NK-92 (cell line): ENCODE data around the gene ROBO1.
"Not testable (repeated sequence)": the region's sequence is repeated elsewhere in the genome, so short reads cannot be mapped to it uniquely, and the experiment has no call there.

Experiments
- DNase-seq: peaks from one replicate; lab custom pipeline; 2025; ENCODE audit not compliant: unreplicated experiment; lab: John Stamatoyannopoulos, UW

The ROBO1 gene

DNA sequence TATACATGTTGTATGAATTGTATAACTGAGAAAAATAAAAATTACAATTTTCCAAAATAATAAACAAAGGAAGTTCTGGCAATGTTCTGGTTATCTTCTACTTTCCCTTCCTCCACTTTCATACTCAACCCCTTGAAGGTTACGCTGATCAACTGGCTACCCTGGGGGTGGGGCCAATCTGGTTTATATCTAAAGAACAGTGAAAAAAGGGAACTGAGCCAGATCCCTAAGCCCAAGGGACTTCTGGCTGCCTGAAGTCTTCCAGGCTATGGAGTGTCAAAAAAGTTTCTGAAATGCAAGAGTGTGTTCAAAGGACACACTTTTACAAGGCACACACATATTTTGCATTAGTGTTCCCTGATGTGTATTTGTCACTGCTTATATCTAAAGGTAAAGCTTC is 591.9 kb downstream of the ROBO1 start:
- no peak for DNase-seq

- DNase-seq: not testable (repeated sequence)
These were observed 594.5 kb downstream of the ROBO1 start for GRCh38 chr3:79173259-79173658.

- no peak for DNase-seq
These were observed 595.6 kb downstream of the ROBO1 start for GRCh38 chr3:79172241-79172640.

DNA sequence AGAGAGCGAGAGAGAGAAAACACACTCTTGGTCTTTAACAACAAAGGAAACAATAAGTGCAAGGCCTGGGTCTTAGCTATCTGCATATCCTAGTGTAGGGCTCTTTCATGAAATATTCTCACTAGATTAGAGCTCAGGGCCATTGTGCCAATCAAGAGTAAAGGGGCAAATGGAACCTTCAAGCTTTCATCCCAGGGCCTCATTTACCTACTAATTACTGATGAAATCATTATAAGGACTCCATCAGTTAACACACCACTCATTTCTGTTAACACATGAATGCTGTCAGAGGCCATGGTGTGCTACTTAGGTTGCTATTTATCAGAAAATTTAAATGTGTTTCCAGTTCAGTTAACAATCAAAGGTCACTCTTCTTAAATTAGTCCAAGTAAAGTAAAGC is 597.8 kb downstream of the ROBO1 start:
- no peak for DNase-seq

DNA sequence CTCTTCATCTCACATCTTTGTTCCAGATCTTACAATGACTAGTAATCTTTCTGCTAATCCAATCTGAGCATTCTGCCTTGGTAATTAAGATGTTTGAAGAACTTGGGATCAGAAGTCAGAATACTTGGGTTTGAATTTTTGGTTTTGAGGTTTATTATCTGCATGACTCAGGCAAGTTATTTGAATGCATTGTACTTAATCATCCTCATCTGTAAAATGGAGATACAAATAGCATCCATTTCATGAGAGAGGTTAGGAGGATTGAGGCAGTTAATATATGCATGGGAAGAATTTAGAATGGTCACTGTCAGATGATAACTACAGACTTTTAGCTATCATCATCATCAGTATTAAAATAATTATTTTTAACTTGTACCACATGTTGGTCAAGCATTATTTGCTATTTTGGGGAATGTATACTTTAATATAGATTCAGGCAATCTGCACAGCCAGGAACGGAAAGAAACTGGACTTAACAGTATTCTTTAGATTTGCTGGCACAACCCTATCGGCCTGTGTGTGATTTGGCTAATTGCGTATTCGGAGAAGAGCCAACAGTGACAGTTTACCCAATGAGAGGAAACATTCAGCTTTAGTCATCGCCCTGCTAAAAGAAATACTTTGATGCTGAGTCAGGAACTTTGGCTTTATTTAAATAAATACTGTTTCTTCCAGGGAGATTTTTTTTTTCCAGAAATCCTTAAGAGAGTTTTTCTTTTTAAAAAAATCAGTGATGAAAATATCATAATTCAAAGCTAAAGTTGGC is 600.0 kb downstream of the ROBO1 start:
- DNase-seq: no peak

GRCh38 chr3:79162653-79163052 is 605.1 kb downstream of the ROBO1 start:
- no peak for DNase-seq

DNA sequence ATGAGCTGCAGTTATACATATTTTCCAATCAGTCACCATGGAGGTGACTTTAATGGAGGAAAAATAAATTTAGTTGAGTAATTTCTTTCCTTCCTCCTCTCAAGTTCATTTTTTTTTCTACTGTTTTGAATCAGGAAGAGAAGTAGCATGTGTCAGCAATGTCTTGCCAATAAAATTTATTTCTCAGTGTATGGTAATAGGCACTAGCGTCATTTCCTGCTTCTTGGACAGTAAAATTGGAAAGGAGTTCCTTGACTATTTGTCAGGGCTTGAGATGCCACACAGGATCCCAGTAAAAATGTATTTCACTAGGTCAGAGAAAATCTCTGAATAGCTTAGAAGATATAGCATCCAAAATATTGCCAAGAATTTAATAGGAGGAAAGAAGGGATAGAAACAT is 605.9 kb downstream of the ROBO1 start:
- DNase-seq: no peak

- DNase-seq: no peak
These were observed 607.4 kb downstream of the ROBO1 start for GRCh38 chr3:79160421-79160820.

DNA sequence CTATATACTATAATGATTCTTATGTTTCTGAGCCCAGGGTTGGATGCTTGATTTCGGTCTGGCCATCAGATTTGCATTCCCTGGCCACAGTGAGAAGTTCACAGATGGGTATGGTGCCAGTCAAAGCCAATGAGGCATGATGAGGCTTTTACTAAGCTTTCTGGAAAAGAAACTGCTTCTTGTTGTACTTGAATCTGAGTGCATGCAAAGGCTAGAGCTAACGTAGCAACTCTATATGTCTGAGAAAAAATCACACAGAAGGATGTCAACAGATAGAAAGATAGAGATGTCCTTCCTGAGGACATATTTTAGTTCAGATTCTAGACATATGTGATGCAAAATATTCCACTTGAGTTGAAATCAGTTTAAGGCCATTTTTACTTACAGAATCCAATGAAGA is 608.1 kb downstream of the ROBO1 start:
- DNase-seq: no peak

- no peak for DNase-seq
These were observed 610.6 kb downstream of the ROBO1 start for GRCh38 chr3:79157191-79157590.

DNA sequence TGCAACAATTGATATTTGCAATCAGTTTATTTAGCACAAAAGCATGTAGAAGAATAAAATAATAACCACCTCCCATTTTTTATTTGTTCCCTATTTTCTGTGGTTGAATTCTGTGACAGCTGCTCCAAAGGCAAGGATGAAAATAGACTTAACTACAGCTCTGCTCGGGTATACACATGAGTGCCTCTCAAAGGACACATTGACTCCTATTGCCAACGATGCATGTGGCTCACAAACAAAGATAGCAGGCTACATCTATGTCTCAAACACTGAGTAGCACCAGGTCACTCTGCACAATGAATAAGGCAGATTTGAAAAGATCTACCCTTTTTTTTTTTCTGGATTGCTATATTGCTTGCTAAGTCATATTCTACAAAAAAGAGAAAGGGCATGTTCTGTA is 612.9 kb downstream of the ROBO1 start:
- DNase-seq: no peak

- DNase-seq: no peak
These were observed 619.0 kb downstream of the ROBO1 start for GRCh38 chr3:79148786-79149185.

GRCh38 chr3:79146024-79146423 is 621.8 kb downstream of the ROBO1 start:
- no peak for DNase-seq

GRCh38 chr3:79140708-79141107 is 627.1 kb downstream of the ROBO1 start:
- DNase-seq: no peak

DNA sequence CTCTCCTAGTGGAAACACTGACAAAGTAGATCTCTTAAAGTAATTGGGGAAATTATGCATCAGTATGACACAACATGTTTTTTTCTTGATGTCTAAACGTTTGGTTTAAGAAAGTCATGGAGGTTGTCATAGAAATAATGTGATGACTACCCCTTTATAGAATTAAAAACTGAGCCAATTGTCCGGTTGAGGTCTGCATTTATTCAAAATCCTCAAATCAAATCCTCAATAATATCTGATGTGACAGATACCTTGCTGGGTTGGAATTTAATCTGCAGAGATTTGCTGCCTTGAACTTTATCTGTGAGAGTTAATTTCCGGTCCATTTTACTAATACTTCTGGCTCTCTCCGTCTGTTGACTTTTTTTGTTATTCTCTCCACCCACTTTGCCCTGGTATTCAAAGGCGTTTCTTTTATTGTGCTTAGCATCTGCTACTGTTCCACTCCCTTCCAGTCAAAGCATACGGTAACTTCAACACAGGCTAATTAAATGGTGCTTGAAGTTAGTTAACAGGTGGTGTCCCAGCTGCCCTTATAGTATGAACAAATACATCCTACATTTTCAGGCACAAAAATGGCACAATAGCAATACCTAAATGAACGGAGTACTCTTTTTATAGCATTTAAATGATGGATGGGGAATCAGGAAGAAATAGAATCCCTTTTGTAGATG is 628.3 kb downstream of the ROBO1 start:
- no peak for DNase-seq

DNA sequence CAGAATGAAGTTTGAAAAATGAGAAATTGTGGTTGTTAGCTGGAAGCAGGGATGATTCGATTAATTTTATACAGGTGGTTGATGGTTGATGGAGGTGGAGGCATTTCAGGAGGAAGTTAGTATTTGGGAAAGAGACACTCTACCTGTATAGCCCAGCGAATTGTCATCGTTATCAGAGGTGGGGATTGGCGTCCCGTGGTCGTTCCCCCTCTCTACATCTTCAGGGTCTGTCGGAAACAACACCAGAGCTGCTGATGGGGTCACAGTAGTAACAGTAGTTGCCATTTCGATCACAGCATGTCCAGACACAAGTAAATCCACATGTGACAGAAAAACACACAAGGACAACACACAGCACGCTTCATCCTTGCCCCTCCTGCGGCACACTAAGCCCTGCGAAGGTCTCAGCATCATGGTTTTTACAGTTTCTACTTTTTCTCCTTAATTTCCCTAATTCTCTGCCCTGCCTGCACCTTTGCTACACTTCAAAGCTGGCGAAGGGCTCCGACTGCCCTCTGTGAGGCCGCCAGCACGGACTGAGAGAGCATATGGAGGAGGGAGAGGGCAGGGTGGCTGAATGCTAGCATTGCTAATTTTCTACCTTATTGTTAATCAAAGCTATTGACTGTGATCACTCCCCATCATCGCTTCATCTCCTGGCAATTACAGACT is 642.3 kb downstream of the ROBO1 start:
- DNase-seq: no peak

GRCh38 chr3:79115458-79115857 is 652.3 kb downstream of the ROBO1 start:
- no peak for DNase-seq

DNA sequence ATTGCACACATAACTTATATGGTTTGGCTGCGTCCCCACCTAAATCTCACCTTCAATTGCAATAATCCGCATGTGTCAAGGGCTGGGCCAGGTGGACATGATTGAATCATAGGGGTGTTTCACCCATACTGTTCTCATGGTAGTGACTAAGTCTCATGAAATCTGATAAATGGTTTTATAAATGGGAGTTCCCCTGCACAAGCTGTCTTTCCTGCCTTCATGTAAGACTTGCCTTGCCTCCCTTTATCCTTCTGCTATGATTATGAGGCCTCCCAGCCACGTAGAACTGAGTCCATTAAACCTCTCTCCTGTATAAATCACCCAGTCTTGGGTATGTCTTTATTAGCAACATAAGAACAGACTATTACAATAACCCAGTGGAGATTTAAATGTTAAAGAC is 653.9 kb downstream of the ROBO1 start:
- DNase-seq: no peak

DNA sequence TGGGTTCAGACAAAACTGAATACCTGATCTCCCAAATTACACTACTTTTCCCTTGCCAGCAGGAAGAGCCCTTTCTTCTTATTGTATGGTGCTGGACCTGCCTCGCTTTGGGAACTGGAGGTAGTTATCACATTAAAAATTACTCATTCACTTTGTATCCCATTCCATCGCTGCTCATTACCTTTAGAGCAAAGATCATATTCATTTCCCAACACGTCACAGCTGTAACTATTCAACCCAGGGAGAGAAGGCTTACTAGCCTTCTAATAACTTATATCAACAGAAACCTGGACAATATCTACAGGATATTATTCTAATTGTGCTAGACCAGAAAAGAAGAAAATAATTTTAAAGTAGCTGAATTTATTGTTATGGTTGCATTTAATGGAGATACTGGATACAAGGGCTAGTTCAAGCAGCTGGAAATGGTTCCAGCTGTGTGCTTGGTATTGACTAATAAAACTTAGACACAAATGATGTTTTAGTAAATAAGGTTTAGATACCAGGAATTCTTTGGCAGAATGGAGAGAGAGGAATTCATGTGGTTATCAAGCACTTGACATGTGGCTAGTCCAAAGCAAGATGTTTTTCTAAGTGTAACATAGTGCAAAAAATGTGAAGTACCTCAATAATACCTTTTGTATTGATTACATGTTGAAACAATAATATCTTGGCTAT is 656.3 kb downstream of the ROBO1 start:
- no peak for DNase-seq

DNA sequence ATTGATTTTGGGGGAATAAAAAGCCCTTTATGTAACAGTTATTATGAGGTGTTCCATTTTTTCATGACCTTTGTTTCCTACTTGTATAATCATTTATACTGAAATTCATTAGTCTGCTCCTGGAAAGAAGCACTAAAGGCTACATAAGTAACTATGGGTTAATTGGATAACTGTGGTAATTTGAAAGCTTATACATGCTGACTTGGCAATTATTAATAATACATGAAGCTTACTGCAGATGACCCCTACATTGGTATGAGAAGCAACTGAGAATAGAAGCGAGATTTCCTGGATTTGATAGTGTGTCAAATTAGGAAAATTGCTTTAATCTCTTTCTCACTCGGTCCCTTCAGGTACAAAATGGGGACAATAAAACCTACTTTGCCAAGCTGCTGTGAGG is 658.0 kb downstream of the ROBO1 start:
- DNase-seq: no peak

DNA sequence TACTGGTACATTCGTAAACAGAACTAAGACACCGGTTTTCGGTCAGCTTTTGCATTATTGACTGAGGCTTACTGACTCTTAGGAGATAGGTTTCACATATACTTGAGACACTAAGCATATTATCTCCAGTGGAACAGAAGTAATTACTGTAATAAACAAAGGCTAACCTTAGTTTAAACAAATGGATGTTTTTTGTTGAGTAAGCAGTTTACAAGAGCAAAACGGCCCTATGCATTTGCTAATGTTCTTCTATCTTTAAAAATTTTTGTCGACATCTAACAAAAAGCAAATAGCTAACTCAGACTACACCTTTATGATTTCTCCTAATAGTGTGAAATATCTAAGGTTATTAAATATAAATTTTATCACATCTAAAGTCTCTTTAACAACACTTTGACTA is 664.5 kb downstream of the ROBO1 start:
- DNase-seq: no peak
